Activated CD4-positive, alpha-beta T cell treated with anti-CD3 and anti-CD28 coated beads for 36 hours (primary cell): ENCODE results near the gene NAA10. TPM values are rescaled to one million over a fixed set of nuclear protein-coding genes. Genes with fewer than 3 reads are reported as not detected.

Experiments
- ATAC-seq: fragments of 200-7000 bp; cut with Tn5 transposase; one replicate; pipeline ENCODE4 v1.10.0; 2021; ENCODE audit warnings: mild to moderate bottlenecking, moderate library complexity
- CTCF ChIA-PET: fragments of 350-600 bp; sonication (Branson Sonifier 250); formaldehyde crosslinking; loops from one replicate; lab custom pipeline; 2021; ENCODE audit warnings: antibody characterized with exemption; lab: Charles Lee
- POLR2A ChIA-PET: fragments of 350-600 bp; sonication (Branson Sonifier 250); formaldehyde crosslinking; loops from one replicate; lab custom pipeline; 2021; ENCODE audit warnings: antibody characterized with exemption, inconsistent platforms; lab: Charles Lee
- DNase-seq: peaks from one replicate; pipeline ENCODE4 v3.0.0-alpha.2; 2020
- H3K27ac Mint-ChIP-seq: one replicate; pipeline ENCODE4 v1.8.0; 2021; ENCODE audit warnings: mixed read lengths
- H3K27me3 Mint-ChIP-seq: one replicate; pipeline ENCODE4 v1.8.0; 2021; ENCODE audit warnings: mixed read lengths
- H3K36me3 Mint-ChIP-seq: one replicate; pipeline ENCODE4 v1.8.0; 2021; ENCODE audit warnings: low read depth, mixed read lengths
- H3K4me1 Mint-ChIP-seq: one replicate; pipeline ENCODE4 v1.8.0; 2021; ENCODE audit warnings: mixed read lengths
- H3K4me3 Mint-ChIP-seq: one replicate; pipeline ENCODE4 v1.8.0; 2021; ENCODE audit warnings: mild to moderate bottlenecking, moderate library complexity, mixed read lengths
- H3K9me3 Mint-ChIP-seq: one replicate; pipeline ENCODE4 v1.8.0; 2021; ENCODE audit warnings: low read depth, mixed read lengths
- intact Hi-C, 2 experiments: fragments of 100-400 bp; cut with DNase I in 1 of 2; cut with micrococcal nuclease in 1 of 2; formaldehyde crosslinking; loops; one replicate each; pipeline versions ENCODE4 v1.14.2 to v1.15.1; 2022 to 2024; cut with DNase I, micrococcal nuclease
- total RNA-seq, 2 experiments: library from RNA; stranded (reverse); gene quantifications; one replicate each; pipeline ENCODE4 v1.2.3, GENCODE V29; 2021

NAA10 gene
- total RNA-seq, 2 experiments from 2014 or later, result 108 to 115 TPM

GRCh38 chrX:153927922-153928760, 6.7 kb downstream of the NAA10 start:
- peak; percentile 76 for ATAC-seq
- no peaks in the 10 kb centered on the region for H3K9me3 Mint-ChIP-seq
- POLR2A ChIA-PET, result interaction anchor here (0.6 to 1.0 kb wide), 2 partner anchors 27 to 39 kb away, joined by 3 read pairs; no protein-coding TSS in a partner anchor
- peak overlapping the region; percentile 91 for H3K4me3 Mint-ChIP-seq
- intact Hi-C loops, result loop anchor here (1.0 to 10.0 kb wide), 13 partner anchors 19 to 835 kb away; partner anchors contain the start of genes IDH3G (in 2 of the 2), SSR4 (in 2 of the 2), ABCD1 (in 1 of the 2) and BCAP31 (in 1 of the 2)
- H3K36me3 Mint-ChIP-seq, result peaks cover 20% of the 10 kb centered on the region
- peak overlapping the region; percentile 97 for H3K27ac Mint-ChIP-seq
- no peaks in the 10 kb centered on the region for H3K27me3 Mint-ChIP-seq
- CTCF ChIA-PET, result interaction anchor here (0.5 to 1.6 kb wide), 9 partner anchors 12 to 587 kb away, joined by 3 to 12 read pairs (median 3); partner anchors contain the start of genes PLXNB3, RENBP and SSR4
- peaks cover 29% of the 10 kb centered on the region for H3K4me1 Mint-ChIP-seq
- DNase-seq, result peak; percentile 95

DNA sequence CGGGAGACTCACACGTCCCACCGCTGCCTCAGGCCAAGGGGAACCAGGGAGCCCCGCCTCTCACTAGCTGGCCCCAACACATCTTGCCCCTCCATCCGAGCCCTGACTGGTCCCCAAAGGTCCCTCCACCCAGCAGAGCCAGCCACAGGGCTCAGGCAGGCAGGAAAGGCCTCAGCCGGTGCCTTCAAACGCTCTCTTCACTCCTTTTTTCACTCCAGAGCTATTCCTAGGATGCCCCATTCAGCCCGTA, 7.2 kb downstream of the NAA10 start:
- no peak for DNase-seq
- H3K27ac Mint-ChIP-seq, result peak overlapping the region; percentile 97
- intact Hi-C loops, result loop anchor here (5.0 to 10.0 kb wide), 3 partner anchors 90 to 447 kb away; partner anchors contain the start of genes EMD (in 1 of the 2), FLNA (in 1 of the 2), IDH3G (in 1 of the 2) and IRAK1 (in 1 of the 2)
- ChIA-PET CTCF (interaction anchor here (0.6 to 1.5 kb wide), 2 partner anchors 41 to 587 kb away, joined by 3 to 6 read pairs; no protein-coding TSS in a partner anchor), POLR2A (no interaction called here)
- no peaks in the 10 kb centered on the region for H3K9me3 Mint-ChIP-seq
- peak overlapping the region; percentile 91 for H3K4me3 Mint-ChIP-seq
- H3K36me3 Mint-ChIP-seq, result peaks cover 20% of the 10 kb centered on the region
- H3K4me1 Mint-ChIP-seq, result peaks cover 31% of the 10 kb centered on the region
- no peaks in the 10 kb centered on the region for H3K27me3 Mint-ChIP-seq
- ATAC-seq, result no peak

GRCh38 chrX:153926858-153927671, 7.8 kb downstream of the NAA10 start:
- H3K4me1 Mint-ChIP-seq, result peaks cover 35% of the 10 kb centered on the region
- no peaks in the 10 kb centered on the region for H3K27me3 Mint-ChIP-seq
- H3K4me3 Mint-ChIP-seq, result peak overlapping the region; percentile 91
- intact Hi-C loops, result loop anchor here (1.0 to 10.0 kb wide), 4 partner anchors 90 to 448 kb away; partner anchors contain the start of genes EMD (in 1 of the 2), FLNA (in 1 of the 2), IDH3G (in 1 of the 2) and IRAK1 (in 1 of the 2)
- peaks cover 22% of the 10 kb centered on the region for H3K36me3 Mint-ChIP-seq
- POLR2A ChIA-PET, result interaction anchor here (0.6 to 0.9 kb wide), 2 partner anchors 8 to 20 kb away, joined by 3 to 5 read pairs; partner anchors contain the start of gene NAA10
- ATAC-seq (peak; percentile 43), DNase-seq (peak; percentile 84)
- no peaks in the 10 kb centered on the region for H3K9me3 Mint-ChIP-seq
- H3K27ac Mint-ChIP-seq, result peak overlapping the region; percentile 97
- CTCF ChIA-PET, result interaction anchor here (0.6 to 1.5 kb wide), 5 partner anchors 20 to 587 kb away, joined by 3 to 6 read pairs (median 3); no protein-coding TSS in a partner anchor

DNA sequence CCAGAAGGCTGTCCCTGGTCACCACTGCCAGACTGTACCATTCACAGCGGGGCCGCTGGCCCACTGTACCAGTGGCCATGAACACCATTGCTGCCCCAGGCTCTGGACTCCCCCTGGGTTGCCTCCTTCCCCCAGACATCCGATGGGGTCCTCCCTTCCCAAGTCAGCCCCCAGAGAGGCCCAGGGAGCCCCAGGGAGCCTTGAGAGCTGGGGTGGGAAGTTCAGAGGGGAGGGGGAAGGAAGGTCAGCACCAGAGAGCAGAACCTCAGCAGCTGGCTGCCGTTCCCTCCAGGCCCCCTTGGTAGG, 8.3 kb downstream of the NAA10 start:
- no peaks in the 10 kb centered on the region for H3K9me3 Mint-ChIP-seq
- peaks cover 34% of the 10 kb centered on the region for H3K4me1 Mint-ChIP-seq
- DNase-seq, result peak; percentile 54
- peak overlapping the region; percentile 97 for H3K27ac Mint-ChIP-seq
- H3K36me3 Mint-ChIP-seq, result peaks cover 22% of the 10 kb centered on the region
- POLR2A ChIA-PET, result interaction anchor here (0.6 to 1.9 kb wide), 5 partner anchors 8 to 132 kb away, joined by 3 to 12 read pairs (median 8); partner anchors contain the start of genes HCFC1, IDH3G, NAA10 and SSR4
- H3K27me3 Mint-ChIP-seq, result no peaks in the 10 kb centered on the region
- peak overlapping the region; percentile 91 for H3K4me3 Mint-ChIP-seq
- intact Hi-C loops, result loop anchor here (1.0 to 10.0 kb wide), 4 partner anchors 91 to 448 kb away; partner anchors contain the start of genes EMD (in 1 of the 2), FLNA (in 1 of the 2), IDH3G (in 1 of the 2) and IRAK1 (in 1 of the 2)
- CTCF ChIA-PET, result interaction anchor here (0.7 to 1.5 kb wide), 5 partner anchors 21 to 158 kb away, joined by 3 to 6 read pairs (median 3); no protein-coding TSS in a partner anchor
- ATAC-seq, result peak; percentile 1

DNA sequence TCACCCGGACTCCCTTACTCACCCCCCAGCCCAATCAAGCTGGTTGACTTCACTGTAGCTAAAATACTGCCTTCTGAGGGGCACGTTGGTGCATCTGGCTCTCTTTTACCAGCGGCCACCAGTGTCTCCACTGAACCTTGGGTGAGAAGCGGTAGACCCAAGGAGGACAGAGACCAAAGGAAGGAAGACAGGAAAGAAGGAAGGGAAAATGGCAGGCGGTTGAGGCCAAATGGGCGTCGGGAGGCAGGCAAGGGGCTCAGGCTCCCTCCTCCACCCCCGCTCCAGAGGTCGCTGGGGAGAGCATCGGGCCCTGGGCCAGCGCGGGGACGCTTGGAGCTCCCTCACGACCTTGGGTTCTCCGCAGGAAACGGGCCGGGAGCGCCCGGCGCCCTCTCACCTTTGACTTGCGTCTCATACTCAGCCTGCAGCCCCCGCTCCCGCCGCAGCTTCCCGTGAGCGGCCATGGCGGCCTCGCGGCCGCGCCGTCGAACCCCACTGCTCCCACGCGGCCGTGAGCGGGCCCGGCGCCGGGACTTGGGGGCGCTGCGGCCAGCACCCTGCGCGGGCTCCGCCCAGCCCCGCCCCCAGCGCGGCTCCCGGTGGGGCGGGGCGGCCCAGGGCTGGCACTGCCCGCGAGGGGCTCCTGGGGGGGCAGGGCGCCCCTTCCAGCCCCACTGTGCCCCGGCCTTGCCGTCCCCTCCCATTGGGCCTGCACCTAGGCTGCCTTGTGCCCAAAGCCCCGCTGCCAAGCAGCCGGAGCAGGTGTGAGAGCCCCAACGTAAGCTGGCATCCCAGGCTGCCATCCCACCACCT, 8.9 kb downstream of the NAA10 start, which contains the start of gene ARHGAP4:
ARHGAP4 (minus strand) TSS at position 526 of the 813 bp plus-strand sequence; CDS start at position 464, 62 bp downstream.
- Mint-ChIP-seq H3K4me3 (peak within 1 kb of the TSS; percentile 91), H3K27me3 (no peaks in the 10 kb centered on the region), H3K36me3 (peaks cover 18% of the 10 kb centered on the region), H3K27ac (peak within 1 kb of the TSS; percentile 97), H3K9me3 (no peaks in the 10 kb centered on the region), H3K4me1 (peaks cover 31% of the 10 kb centered on the region)
- DNase-seq, result peak; percentile 74
- CTCF ChIA-PET, result interaction anchor here (0.7 to 3.5 kb wide), 7 partner anchors 9 to 159 kb away, joined by 3 to 19 read pairs (median 5); partner anchors contain the start of gene NAA10
- ATAC-seq, result peak; percentile 3
- POLR2A ChIA-PET, result interaction anchor here (0.5 to 1.9 kb wide), 9 partner anchors 9 to 413 kb away, joined by 3 to 12 read pairs (median 4); partner anchors contain the start of genes HCFC1, IDH3G, NAA10 and SSR4
- intact Hi-C loops, result loop anchor here (1.0 to 10.0 kb wide), 4 partner anchors 91 to 449 kb away; partner anchors contain the start of genes EMD (in 1 of the 2), FLNA (in 1 of the 2), IDH3G (in 1 of the 2) and IRAK1 (in 1 of the 2)

GRCh38 chrX:153925387-153925738, 9.5 kb downstream of the NAA10 start:
- Mint-ChIP-seq H3K4me3 (peak overlapping the region; percentile 91), H3K27ac (peak overlapping the region; percentile 97), H3K9me3 (no peaks in the 10 kb centered on the region), H3K4me1 (peaks cover 27% of the 10 kb centered on the region), H3K27me3 (no peaks in the 10 kb centered on the region), H3K36me3 (peaks cover 18% of the 10 kb centered on the region)
- no peak for ATAC-seq
- CTCF ChIA-PET, result interaction anchor here (0.9 to 3.5 kb wide), 5 partner anchors 10 to 157 kb away, joined by 3 to 19 read pairs (median 5); partner anchors contain the start of gene NAA10
- POLR2A ChIA-PET, result interaction anchor here (0.5 to 1.9 kb wide), 8 partner anchors 18 to 413 kb away, joined by 3 to 12 read pairs (median 4); partner anchors contain the start of genes HCFC1, IDH3G and SSR4
- DNase-seq, result no peak
- intact Hi-C loops, result loop anchor here (5.0 to 10.0 kb wide), 3 partner anchors 92 to 449 kb away; partner anchors contain the start of genes EMD (in 1 of the 2), FLNA (in 1 of the 2), IDH3G (in 1 of the 2) and IRAK1 (in 1 of the 2)

- H3K4me1 Mint-ChIP-seq, result peaks cover 26% of the 10 kb centered on the region
- ATAC-seq (no peak), DNase-seq (peak; percentile 66)
- peaks cover 24% of the 10 kb centered on the region for H3K36me3 Mint-ChIP-seq
- no peaks in the 10 kb centered on the region for H3K9me3 Mint-ChIP-seq
- CTCF ChIA-PET, result interaction anchor here (0.5 to 3.5 kb wide), 9 partner anchors 8 to 156 kb away, joined by 3 to 19 read pairs (median 4); no protein-coding TSS in a partner anchor
- peak overlapping the region; percentile 97 for H3K27ac Mint-ChIP-seq
- POLR2A ChIA-PET, result interaction anchor here (1.9 kb wide), 1 partner anchor 47 kb away, joined by 8 read pairs; the partner anchor contains the start of gene HCFC1
- no peaks in the 10 kb centered on the region for H3K27me3 Mint-ChIP-seq
- peak overlapping the region; percentile 91 for H3K4me3 Mint-ChIP-seq
- intact Hi-C loops, result loop anchor here (1.0 to 10.0 kb wide), 3 partner anchors 23 to 450 kb away; partner anchors contain the start of genes EMD (in 1 of the 2) and FLNA (in 1 of the 2)
Observed at GRCh38 chrX:153924149-153924861, 10.5 kb downstream of the NAA10 start.

- H3K9me3 Mint-ChIP-seq, result no peaks in the 10 kb centered on the region
- DNase-seq (no peak), ATAC-seq (no peak)
- H3K4me1 Mint-ChIP-seq, result peaks cover 19% of the 10 kb centered on the region
- ChIA-PET POLR2A (no interaction called here), CTCF (interaction anchor here (0.5 to 3.5 kb wide), 9 partner anchors 9 to 451 kb away, joined by 3 to 19 read pairs (median 3); partner anchors contain the start of genes IDH3G and SSR4)
- peaks cover 25% of the 10 kb centered on the region for H3K36me3 Mint-ChIP-seq
- peak overlapping the region; percentile 97 for H3K27ac Mint-ChIP-seq
- H3K4me3 Mint-ChIP-seq, result peak overlapping the region; percentile 91
- intact Hi-C loops, result loop anchor here in 1 of 2 experiments (10.0 kb wide), 1 partner anchor 452 kb away; the partner anchor contains the start of genes EMD and FLNA
- H3K27me3 Mint-ChIP-seq, result no peaks in the 10 kb centered on the region
Observed at GRCh38 chrX:153922932-153923857, 11.6 kb downstream of the NAA10 start.
